NCI-H526 treated with DMSO at 0.1 percent for 48 hours (cell line): Measurements from ENCODE around the gene TRPM4.

Experiments used
- DNase-seq: peaks from one replicate; lab custom pipeline; 2025; lab: John Stamatoyannopoulos, UW

Gene TRPM4

GRCh38 chr19:49231804-49232203, 74.2 kb downstream of the TRPM4 start:
- no peak for DNase-seq

- DNase-seq, result no peak
Measured at GRCh38 chr19:49233163-49233562, 75.6 kb downstream of the TRPM4 start.

- DNase-seq, result no peak
Measured at GRCh38 chr19:49241769-49242168, 84.2 kb downstream of the TRPM4 start.

GRCh38 chr19:49243129-49243528, 85.5 kb downstream of the TRPM4 start:
- no peak for DNase-seq

- no peak for DNase-seq
Measured at GRCh38 chr19:49243726-49244125, 86.1 kb downstream of the TRPM4 start.

- no peak for DNase-seq
Measured at GRCh38 chr19:49244256-49244655, 86.7 kb downstream of the TRPM4 start.

- DNase-seq, result no peak
Measured at GRCh38 chr19:49247676-49248075, 90.1 kb downstream of the TRPM4 start.

GRCh38 chr19:49249933-49250332, 92.3 kb downstream of the TRPM4 start:
- DNase-seq, result no peak

GRCh38 chr19:49255674-49256073, 98.1 kb downstream of the TRPM4 start:
- no peak for DNase-seq

- no peak for DNase-seq
Measured at GRCh38 chr19:49256691-49257090, 99.1 kb downstream of the TRPM4 start.
